ENCODE measurements around the gene TST.

The TST gene

DNA sequence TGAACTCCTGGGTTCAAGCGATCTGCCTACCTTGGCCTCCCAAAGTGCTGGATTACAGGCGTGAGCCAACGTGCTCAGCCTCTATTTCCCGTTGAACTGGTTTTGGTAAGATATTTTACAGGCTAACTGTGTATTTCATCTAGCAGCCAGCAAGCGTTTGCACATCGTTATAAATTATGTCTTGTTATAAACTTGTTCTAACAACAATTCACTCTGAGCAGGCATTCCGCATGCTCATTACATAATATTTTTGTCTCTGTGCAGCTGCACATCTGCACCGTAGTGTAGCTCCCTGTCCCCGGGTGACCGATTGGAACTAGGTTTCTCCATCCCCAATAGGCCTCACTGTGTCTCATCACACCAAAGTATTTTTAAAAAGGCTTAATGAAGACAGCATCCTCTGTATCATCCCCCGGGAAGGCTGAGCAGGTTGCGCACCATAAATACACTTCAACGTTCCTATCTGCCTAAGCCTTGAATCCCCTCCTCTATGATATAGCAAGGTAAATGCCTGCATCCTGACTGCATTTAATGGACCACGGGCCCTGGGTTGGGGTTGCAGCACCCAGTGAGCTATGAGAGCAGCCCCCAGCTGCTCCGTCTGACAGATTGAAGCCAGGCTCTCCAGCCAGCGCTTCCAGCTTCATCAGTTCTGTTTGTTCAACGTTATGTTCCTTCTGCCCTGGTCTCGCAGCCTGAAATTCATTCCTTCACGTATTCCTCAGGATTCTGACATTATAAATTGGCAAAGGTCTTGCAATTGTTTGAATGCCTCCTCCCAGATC, 47.7 kb downstream of the TST start:
- TF ChIP-seq, protein P1, sequence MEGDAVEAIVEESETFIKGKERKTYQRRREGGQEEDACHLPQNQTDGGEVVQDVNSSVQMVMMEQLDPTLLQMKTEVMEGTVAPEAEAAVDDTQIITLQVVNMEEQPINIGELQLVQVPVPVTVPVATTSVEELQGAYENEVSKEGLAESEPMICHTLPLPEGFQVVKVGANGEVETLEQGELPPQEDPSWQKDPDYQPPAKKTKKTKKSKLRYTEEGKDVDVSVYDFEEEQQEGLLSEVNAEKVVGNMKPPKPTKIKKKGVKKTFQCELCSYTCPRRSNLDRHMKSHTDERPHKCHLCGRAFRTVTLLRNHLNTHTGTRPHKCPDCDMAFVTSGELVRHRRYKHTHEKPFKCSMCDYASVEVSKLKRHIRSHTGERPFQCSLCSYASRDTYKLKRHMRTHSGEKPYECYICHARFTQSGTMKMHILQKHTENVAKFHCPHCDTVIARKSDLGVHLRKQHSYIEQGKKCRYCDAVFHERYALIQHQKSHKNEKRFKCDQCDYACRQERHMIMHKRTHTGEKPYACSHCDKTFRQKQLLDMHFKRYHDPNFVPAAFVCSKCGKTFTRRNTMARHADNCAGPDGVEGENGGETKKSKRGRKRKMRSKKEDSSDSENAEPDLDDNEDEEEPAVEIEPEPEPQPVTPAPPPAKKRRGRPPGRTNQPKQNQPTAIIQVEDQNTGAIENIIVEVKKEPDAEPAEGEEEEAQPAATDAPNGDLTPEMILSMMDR (conservative IDR thresholded peaks at IDR 0.05; ENCODE audit: low read length): no peak
- no peak for DNase-seq (ENCODE audit: low read depth)
- no peak overlapping the region for H3K4me3 ChIP-seq (ENCODE audit: low read length)

DNA sequence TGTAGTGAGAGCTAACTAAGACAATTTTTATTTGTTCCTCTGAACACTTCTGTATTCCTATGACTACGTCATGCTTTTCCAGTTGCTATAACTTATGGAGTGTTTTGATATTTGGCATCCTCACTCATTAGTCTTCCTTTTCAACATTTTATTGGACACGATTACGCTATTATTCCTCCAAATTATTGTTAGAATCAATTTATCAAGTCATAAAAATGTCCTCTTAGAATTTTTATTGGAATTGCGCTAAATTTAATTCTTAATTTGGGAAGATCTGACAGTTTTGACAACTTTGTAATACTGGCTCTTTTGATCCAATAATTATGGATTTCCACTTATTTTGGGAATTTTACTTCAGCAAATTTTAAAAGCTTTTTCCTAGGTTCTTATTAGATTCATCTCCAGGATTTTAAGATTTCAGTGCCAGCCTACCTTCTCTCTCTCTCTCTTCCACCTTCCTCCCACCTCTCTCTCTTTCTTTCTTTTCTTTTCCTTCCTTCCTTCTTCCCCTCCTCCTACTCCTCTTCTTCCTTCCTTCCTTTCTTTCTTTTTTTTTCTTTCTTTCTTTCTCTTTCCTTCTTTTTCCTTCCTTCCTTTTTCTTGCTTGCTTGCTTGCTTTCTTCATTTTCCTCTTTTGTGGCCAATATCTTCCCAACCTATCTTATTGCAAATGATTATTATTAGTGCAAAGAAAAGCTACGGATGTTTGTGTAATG, 50.8 kb downstream of the TST start:
- TF ChIP-seq, protein P1 (conservative IDR thresholded peaks at IDR 0.05; ENCODE audit: low read length): no peak
- H3K4me3 ChIP-seq (ENCODE audit: low read length): no peak overlapping the region
- DNase-seq (ENCODE audit: low read depth): no peak

DNA sequence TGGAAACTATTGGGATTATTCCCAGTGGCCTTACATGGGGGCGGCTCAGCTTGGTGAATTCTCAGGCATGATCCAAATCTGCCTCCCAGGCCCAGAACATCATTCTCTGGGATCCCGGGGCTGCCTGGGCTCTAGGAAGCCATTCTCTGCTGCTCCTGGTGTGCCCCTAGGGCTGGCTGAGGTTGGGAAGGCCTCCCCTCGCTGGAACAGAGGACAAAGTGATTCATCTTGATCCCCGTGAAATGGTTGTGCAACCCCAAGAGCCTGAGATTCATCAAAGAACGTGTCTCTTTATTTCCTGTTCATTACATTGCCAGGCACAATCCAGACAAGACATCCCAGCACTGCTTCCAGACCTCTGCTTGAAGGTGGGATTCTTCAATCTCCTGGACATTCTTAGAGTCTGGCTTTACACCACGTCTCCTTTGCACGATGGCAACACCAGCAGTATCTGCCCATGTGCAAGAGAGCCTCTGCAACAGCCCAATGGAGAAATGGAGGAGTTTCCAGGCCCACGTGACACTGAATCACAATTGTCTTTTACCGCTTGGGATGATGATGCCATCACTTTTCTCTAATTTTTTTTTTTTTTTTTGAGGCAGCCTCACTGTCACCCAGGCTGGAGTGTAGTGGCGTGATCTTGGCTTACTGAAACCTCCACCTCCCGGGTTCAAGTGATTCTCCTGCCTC, 52.3 kb downstream of the TST start:
- TF ChIP-seq, protein P1 (conservative IDR thresholded peaks at IDR 0.05; ENCODE audit: low read length): no peak
- peak; percentile 8 for DNase-seq (ENCODE audit: low read depth)
- no peak overlapping the region for H3K4me3 ChIP-seq (ENCODE audit: low read length)

DNA sequence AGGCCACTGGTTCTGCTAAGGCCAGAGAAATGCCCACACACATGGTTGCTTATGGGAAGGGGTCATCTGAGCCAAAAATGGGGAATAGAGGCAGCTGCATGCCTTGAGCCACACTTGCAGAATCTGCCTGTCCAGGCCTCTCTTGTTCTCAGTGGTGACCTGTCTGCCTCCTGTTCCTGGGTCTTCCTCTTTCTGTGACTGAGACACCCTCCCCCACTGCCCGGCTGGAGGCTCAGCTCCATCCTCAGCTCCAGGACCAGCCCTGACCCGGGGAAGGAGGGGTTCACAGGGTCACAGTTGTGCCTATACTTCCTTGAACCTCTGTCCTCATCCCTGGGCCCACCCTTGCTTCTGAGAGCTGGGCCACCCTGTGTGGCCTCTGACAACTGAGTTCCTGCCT, 53.6 kb downstream of the TST start:
- no peak overlapping the region for H3K4me3 ChIP-seq (ENCODE audit: low read length)
- TF ChIP-seq, protein P1 (conservative IDR thresholded peaks at IDR 0.05; ENCODE audit: low read length): no peak
- no peak for DNase-seq (ENCODE audit: low read depth)

DNA sequence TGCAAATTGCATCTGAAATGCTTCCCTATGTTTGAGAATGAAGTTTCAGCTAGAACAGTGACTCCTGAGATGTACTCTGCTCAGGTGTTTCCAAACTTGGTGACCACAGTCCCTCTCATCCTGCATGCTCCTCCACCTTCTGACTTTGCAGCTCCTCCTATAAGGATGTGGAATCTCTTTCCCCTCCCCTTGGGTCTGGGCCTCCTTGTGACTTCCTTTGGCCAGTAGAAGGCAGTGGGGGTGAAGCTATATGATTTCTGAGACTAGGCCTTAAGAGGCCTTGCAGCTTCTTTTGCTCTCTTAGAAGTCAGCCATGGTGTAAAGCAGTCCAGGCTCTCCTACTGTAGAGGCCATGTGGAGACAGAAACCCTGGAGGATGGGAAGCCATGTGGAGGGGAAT, 55.1 kb downstream of the TST start:
- TF ChIP-seq, protein P1 (conservative IDR thresholded peaks at IDR 0.05; ENCODE audit: low read length): no peak
- no peak for DNase-seq (ENCODE audit: low read depth)

DNA sequence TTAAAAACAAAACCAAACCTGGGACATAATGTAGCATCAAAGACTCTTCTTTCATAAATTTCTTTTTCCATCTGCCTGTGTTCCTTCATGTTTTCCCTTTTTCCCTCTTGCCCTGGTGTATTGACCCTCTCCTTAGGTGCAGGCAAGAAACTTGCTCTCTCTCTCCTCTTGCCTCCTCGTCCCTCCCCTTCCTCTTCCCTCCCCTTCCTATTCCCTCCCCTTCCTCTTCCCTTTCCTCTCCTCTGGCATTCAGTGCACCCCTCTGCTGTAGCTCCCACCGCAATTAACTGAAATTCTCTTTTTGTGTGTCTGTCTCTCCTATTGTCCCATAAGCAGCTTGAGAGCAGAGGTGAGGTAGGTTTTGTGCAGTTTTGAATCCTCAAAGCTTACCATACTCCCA, 55.9 kb downstream of the TST start:
- no peak overlapping the region for H3K4me3 ChIP-seq (ENCODE audit: low read length)
- TF ChIP-seq, protein P1 (conservative IDR thresholded peaks at IDR 0.05; ENCODE audit: low read length): no peak
- no peak for DNase-seq (ENCODE audit: low read depth)

More for the DNA sequence above, 55.1 kb downstream of the TST start:
- H3K4me3 ChIP-seq (ENCODE audit: low read length): no peak overlapping the region
